HK-2 (cell line): ENCODE measurements around the gene FSCN2.

ENCODE experiments used
- DNase-seq: peaks from one replicate; pipeline ENCODE4 v3.0.0-alpha.2; 2018; ENCODE audit not compliant: unreplicated experiment

Gene FSCN2

DNA sequence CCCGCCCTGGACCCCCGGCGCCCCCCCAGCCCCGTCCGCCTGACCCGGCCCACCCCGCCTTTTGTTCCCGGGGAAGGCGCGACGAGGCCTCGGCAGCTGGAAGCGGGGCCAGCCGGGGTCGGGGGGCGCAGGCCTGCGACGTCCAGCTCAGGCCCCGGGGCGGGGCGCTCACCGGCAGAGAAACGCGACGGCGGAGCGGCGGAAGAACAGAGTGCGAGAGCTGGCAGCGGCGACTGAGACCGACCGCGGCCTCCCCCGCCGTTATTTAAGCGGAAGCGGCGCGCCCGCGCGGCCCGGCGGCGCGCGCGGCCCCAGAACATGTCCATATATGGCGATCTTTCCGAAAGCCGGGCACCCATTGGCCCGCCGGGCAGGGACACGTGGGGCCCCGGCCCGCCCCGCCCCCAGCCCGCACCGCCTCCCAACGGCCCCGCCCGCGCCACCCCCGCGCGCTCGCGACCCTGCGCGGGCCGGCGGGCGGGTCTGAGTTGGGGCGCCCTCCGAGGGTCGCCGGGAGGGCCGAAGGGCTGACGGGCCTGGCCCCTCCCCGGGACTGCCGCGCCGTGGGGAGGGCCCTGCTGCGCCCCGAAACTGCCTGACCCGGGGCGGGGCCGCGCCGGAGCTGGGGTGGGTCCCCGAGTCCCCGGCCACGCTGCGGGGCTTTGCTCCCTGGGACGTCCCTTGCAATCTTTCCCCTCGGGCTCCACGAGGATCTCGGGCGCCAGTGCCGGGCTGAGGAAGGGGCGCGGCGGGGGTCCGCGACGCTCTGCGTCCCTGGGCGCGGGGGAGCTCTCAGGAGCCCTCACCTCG lies 15.4 kb upstream of the FSCN2 start, which contains the start of gene ACTG1:
TSS of gene ACTG1 (minus strand) at position 238 of the 810 bp plus-strand sequence. CDS start 445 bp downstream, outside the sequence.
- DNase-seq, result peak; percentile 92

DNA sequence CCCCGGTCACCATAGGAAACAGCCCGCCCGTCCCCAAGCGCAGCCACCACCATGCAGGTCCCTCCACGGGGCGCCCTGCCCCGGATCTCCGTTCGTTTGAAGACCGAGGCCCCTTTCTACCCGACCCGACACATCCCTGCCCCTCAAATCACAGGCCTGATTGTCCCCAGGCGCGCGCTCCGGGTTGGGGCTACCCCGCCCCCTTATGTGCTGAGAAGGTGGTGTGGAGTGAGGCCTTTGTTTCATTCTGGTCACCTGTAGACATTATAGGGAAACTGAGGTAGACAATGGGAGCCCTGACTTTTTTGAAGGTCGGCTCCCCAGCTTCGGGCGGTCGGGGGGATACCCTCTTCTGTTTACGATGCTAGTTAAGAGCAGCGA lies 14.8 kb upstream of the FSCN2 start:
- DNase-seq, result peak; percentile 72

DNA sequence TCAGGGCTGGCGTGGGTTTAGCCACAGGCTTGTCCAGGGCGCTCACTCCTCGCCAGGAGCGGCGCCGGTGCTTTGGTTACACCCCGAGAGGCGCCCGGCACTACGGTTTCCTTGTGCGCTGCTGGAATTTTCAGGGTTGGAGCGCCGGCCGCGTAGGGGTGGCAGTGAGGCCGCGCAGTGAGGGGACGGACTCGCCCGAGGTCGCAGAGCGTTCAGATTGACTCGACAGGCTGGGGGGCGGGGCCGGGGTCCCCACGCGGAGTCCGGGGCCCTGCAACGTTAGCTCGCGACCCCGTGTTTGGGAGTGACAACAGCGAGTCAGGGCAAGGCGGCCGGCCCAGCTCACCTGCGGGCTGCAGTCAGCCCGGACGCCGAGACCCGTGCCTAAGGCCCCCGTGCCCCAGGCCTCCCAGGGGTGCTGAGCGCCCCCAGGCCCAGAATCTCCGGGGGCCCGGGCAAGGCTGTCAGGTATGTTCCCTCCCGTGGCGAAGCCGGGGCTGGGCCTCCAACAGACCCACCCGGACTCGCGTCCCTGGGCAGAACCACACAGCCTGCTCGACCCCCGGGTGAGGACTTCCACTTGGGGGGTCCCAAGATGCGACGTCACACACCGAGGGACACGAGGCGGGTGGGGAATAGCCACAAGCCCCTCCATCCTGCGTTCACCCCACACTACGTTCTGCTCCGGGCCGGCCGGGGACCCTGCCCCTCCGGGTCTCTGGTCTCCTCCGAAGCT lies 14.3 kb upstream of the FSCN2 start:
- peak; percentile 82 for DNase-seq

DNA sequence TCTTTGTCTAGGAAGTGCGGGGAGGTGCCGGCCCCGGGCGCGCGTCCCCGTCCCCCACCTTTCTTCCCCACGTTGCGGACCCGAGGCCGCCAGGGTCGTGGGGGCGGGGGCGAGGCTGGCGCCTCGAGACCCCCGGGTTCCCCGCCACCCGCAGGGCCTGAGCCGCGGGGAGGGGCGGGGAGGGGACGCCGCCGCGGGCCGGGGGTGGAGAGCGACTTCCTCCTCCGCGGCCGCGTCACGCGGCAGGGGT lies 13.8 kb upstream of the FSCN2 start:
- no peak for DNase-seq

DNA sequence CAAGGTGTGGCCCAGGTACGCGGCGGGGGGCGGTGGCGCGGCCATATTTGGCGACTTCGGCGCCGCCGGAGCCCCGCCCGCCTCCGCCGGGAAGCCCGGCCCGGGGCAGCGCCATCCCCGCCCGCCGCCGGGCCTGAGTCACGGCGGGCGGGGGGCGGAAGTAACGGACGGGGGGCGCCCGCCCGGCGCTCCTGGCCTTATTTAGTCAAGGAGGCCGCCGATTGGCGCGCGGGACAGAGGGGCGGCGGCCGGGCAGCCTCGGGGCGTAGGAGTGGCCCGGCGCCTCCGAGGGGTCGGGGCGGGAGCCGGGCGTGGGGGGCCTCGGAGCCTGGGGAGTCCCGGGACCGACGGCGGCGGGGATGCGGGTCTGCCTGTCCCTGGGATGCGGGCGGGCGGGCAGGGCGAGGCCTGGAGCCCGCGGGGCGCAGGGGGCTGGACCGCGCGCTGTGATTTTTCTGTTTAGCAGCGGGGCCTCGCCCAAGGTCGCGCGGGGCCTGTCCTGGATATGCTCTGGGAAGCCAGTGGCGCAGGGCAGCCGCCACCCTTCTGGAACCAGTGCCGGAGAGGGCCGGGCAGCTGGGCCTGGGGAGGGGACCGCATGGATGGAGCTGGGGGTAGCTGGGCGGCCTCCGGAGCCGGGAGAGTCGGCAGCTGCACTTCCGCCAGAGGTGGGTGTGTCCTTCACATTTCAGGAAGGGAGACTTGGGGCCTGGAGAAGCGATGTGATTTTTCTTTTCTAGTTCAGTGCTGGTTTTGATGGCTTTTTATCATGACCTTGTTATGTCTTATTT lies 13.2 kb upstream of the FSCN2 start:
- DNase-seq, result peak; percentile 81

DNA sequence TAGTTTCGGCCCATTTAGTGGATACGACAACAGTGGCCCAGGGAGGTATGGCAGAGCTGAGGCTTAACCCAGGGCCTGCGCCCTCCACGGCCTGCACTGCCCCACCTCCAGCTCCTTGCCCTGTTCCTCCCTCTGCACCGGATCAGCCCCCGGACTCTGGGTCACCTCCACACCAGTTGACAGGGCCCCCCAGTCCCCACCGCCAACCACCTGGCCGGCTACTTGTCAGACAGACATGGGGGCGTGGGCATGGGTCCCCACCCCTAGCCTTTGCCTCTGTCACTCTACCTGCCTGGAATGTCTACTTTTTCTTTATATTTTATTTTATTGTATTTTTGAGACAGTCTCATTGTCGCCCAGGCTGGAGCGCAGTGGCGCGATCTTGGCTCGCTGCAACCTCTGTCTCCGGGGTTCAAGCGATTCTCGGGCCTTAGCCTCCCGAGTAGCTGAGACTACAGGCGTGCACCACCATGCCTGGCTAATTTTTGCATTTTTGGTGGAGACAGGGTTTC lies 12.6 kb upstream of the FSCN2 start:
- no peak for DNase-seq

DNA sequence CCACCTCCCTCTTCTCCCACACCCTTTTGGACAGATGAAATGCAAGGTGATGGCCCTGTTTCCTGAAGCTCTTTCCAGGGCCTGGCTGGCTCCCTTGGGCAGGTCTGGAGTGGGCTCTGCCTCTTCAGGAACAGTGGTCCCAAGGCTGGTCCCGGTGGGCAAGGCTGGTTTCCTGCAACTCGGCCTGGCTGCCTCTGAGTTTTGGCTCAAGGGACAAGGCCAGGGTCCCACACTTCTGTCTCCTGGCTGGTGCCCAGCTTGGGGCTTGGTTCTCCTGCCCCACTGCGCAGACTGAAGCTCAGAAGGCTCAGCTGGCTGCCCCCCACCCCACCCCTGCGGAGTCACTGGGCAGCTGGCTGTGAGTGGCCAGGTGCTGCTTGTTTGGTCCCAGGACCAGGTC lies 11.7 kb upstream of the FSCN2 start:
- no peak for DNase-seq

DNA sequence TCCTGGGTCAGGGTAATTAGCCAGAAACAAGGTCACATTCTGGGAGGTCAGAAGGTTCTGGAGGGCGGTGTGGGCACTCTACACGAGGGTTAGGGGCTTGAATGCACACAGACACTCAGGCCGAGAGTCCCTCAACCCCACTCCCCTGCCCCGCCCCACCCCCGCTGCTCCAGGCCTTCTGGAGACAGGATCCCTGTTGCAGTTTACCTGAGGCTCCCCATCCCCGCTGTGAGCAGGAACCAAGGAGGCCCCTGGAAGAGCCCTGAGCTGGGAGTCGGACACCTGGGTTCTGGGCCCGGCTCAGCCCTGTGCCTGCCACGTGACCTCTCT lies 11.2 kb upstream of the FSCN2 start:
- no peak for DNase-seq

DNA sequence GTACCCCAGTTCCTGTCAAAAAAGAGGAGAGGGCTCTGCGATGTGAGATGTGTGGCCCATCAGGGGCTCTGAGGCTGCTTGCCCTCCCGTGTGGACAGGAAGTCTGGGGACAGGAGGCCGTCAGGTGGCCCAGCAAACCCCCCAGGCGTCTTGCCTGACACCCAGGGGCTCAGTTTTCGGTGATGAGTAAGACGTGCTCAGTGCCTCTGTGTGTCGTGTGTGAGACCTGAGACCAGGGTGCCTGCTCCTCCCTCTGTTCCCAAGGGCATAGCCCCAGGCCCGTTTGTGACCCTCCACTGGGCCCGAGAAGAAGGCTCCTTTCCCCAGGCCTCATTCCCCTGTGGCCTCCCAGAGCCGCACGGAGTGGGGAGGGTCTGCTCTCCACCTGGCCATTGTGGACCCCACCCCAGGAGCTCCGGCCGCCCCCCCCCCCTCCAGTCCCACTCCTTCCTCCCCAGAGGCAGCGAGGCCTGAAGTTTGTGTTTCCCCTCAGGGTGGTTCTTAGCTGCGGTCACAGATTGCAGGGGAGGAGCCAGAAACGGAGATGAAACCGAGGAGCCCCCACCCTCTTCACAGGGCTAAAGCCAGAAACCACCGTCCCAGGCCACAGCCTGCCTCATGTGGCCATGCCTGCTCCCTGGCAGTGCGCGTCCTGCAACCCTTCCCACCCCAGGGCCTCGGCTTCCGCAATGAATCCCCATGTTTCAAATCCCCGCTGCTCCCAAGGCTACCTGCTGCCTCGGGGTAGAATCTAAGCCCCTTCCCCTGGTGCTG lies 10.7 kb upstream of the FSCN2 start:
- DNase-seq, result peak; percentile 13

DNA sequence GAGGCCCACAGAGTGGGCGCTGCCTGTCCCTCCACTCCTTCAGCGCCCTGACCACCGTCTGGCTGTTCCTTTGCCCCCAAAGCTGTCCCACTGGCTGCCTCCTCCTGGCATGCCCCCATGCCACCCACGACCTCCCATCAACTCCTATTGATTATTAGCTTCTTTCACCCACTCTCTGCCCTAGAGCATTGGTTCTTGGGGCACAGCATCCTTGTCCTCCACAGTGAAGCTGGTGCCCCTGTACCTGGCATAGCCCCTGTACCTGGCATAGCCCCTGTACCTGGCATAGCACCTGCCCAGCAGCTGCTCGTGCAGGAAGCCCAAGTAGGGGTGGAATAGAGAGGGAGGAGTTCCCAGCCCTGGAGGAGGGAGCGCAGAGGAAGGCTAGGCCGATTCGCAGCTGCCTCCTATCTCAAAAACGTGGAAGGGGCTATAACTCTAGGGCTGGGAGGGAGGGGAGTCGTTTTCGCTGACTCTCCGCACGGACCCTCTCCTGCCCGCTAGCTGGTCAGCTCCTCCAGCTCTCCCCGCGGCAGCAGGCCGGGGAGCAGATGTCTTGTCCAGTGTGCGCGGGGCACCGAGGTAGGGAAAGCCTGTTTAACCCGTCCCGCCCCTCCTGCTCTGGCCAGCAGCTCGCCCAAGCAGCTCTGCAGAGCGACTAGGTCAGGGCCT lies 9.9 kb upstream of the FSCN2 start:
- DNase-seq, result peak; percentile 1

DNA sequence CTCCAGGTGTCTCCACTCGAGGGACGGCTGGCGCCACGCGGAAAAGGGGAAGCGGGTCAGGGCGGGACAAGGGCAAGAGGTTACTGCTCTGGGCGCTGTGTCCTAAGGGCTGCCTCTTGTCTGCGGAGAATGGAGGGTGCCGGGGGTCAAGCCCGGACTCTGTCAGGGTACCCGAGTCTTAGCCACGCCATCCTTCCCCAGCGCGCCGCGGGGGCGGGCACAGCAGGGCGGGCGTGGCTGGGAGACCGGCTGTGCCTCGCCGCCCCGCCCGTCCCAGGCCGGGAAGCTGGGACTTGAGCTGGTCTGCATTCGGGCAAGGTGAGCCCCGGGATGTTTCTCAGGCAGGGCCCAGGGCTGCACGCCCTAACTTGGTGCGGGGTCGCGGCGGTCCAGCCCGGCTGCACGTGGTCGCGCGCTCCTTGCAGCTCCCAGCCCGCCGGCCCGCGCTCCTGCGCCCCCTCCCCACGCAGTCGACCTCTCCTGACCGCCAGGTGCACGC lies 9.3 kb upstream of the FSCN2 start:
- peak; percentile 11 for DNase-seq

DNA sequence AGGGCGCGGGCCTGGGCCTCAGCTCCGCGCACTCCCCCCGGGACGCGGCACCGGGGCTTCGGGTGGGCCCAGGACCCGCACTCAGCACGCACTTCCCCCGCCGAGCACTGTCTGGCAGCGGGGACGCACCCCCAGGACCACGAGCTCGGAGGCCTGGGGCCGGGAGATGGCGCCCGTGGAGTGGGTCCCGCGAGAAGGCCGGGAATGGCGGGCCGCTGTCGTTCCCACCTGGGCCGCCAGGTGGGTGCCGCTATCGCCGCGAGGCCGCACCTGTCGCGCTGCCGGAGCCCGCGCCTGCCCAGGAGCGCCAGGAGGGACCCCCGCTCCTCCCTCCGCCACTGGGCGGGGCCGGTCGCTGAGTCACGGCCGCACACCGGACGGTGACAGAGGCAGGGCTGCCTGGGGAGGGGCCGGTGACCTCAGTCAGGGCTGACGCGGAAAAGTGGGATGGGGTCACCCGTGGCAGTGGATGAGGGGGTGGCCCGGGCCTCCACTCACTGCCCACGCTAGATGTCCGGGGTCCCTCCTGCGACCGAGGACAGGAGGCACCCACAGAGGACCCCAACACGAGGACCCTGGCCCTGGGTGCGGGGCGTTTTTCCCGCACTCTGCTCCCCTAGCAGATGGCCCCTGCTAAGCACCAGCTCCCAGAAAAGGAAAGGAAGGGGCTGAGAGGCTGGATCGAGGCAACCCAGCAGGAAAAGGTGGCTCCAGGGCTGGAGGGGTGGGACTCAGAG lies 8.7 kb upstream of the FSCN2 start:
- DNase-seq, result peak; percentile 53

DNA sequence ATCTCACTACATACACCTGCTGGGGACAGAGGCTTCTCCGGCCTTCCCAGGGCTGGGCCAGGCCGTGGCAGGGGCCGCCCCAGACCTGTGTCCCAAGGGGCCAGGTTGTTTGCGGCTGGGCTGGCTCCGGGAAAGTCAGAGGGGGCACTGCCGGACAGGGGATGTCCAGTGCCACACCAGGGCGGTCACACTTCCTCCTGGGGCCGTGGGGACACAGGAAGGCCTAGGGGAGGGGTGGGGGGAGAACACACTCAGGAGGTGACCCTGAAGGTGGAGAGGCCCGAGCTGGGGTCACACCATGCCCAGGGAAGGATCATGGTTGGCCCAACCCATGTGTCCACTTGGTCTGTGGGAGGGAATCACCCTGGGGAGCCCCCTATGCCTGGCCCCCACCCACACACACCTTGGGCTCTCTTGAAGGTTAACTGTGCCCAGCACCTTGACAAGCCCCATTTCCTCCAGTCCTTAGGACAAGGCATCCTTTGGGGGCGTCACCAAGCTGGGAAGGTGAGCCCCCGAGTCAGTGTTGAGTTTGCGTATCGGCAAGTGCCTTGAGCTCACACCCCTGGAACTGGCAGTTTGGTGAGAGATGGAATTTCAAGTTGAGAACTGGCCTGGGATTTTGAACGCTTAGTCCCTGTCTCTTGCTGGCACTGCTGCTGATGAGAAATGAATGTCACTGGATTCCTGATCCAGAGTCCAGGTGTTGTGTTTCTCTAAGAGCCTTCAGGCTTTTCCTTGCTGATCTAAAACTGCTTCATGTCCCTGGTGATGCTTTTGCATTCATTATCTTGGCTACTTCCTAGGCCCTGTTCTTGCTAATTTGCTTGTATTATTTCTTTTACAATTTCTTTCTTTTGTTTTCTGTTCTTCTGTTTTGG lies 7.9 kb upstream of the FSCN2 start:
- DNase-seq, result peak; percentile 1

DNA sequence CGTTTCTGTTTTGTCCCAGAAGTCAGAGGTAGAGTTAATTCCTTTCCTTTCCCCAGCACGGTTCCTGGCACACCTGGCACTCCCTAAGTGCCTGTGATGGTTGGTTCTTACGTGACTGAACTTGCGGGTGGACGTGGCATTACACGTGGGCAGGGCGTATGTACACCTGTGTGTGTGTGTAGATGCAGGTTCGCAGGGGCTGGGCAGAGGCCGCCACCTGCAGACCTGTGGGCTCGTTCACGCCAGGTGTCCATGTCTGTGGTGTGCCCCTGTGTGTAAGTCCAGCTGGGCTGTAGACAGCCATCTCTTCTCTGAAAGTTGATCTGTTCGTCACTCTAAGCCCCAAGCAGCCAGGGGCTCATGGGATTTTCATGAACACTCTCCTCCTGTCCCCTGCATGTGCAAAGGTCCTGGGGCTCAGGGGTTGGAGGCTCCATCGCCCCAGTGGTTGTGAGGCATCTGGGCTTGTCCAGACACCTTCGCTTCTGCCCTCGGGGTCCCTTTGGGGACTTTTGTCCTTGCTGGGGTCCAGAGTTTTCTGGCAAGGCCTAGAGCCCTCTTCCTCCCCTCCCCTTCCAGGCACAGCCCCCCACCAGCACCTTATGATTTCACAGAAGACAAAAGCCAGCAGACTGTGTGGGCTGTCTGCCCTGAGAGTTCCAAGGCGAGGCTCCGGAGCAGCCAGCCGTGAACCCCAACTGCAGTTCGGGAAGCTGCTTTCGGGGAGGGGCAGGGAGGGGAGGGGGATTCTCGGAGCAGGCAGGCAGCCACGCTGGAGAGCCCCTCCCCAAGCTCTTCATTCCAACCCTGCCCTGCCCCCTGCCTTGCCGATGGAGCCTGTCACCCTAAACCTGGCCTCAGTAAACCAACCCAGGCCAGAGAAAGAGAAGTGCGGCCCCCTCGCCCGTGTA lies 5.4 kb upstream of the FSCN2 start:
- peak; percentile 74 for DNase-seq

DNA sequence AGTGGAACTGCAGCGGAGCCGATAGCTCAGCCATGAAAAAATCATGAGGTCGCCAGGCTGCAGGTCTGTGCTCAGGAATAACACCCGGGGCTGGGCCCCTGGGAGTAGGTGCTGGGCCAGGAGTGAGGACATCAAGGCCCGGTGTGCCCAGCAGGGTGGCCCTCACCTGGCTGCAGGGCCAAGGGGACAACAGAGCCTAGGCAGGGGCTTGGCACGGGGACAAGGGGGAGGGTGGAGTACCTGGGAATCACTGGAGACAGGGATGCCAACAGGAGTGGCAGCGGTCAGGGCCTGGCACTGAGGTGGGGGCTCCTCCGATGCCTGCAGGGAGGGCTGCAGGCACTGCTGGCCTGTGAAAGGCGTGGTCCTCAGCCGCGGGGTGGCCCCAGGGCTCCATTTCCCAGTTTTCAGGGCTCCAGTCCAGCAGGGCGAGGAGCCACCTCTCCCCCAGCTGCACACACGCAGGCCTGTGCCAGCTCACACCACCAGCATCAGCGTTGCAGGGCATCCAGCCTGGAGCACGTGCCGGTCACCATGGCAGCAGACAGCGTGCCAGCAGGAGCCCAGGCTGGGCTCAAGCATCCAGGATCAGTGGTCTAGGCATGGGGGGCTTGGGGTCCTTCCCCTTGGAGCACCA lies 4.7 kb upstream of the FSCN2 start:
- DNase-seq, result peak; percentile 57

DNA sequence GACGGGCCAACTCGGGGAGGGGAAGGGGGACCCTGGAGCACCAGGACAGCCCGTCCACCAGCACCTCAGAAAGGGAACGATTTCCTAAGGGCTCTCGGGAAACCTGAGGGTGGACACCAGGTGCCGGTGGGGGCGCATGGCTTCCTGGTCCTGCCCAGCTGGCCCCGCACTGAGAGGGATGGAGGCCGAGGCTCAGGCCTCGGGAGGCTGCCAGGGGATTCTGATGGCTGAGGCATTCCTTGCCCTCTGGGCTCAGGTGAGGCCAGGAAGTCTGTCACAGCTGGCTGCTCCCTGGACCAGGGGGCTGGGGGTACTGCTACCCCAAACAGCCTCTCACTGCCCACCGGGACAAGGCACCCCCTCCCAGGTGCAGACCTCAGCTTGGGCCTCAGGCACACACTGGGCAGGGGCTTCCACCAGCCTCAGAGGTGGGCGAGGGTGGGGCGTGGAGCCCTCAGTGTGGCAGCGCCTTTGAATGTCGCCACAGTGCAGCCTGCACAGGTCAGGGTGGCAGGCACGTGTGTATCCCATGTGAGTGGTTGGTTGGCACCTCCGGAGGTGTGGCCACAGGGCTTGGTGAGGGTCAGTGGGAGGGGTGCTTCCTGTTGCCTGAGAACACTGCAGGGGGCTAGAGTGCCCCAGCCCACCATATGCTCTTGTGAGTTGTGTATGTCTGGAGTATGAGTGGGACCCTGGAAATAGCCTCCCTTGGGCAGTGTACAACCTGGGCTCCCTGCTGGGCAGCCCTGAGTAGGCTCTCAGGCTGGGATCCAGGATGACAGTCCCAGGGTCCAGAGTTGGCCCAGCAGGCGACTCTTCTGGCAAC lies 3.9 kb upstream of the FSCN2 start:
- no peak for DNase-seq

DNA sequence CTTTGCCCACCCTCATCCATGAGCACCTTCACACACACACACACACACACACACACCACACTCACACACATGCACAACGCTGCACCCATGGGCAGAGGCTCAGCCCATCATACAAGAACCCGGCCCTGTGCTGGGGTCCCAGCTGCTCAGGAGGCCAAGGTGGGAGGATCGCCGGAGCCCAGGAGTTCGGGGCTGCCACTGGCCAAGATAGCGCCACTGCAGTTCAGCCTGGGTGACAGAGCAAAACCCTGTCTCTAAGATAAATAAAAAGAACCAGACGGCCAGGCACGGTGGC lies 3.4 kb upstream of the FSCN2 start:
- no peak for DNase-seq
